DND-41 (cell line): ENCODE results near the gene NUP50.

Source experiments
- EZH2 ChIP-seq: IDR thresholded peaks from 3 replicates; pipeline ENCODE4 v1.6.1; 2012; ENCODE audit warnings: borderline replicate concordance, low read depth, mild to moderate bottlenecking, moderate library complexity, low read length, inconsistent platforms; ENCODE audit not compliant: severe bottlenecking
- TF ChIP-seq, protein P1 (sequence below): IDR thresholded peaks from 2 replicates; pipeline ENCODE4 v1.5.1; 2012; ENCODE audit warnings: borderline replicate concordance, low read length, moderate library complexity, mild to moderate bottlenecking; ENCODE audit not compliant: poor library complexity, severe bottlenecking; ENCODE audit errors: extremely low read depth

- TF ChIP-seq, protein P1, sequence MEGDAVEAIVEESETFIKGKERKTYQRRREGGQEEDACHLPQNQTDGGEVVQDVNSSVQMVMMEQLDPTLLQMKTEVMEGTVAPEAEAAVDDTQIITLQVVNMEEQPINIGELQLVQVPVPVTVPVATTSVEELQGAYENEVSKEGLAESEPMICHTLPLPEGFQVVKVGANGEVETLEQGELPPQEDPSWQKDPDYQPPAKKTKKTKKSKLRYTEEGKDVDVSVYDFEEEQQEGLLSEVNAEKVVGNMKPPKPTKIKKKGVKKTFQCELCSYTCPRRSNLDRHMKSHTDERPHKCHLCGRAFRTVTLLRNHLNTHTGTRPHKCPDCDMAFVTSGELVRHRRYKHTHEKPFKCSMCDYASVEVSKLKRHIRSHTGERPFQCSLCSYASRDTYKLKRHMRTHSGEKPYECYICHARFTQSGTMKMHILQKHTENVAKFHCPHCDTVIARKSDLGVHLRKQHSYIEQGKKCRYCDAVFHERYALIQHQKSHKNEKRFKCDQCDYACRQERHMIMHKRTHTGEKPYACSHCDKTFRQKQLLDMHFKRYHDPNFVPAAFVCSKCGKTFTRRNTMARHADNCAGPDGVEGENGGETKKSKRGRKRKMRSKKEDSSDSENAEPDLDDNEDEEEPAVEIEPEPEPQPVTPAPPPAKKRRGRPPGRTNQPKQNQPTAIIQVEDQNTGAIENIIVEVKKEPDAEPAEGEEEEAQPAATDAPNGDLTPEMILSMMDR, result no peak
- TF ChIP-seq EZH2, result no peak
Observed at GRCh38 chr22:45181240-45181639, 17.5 kb downstream of the NUP50 start.
